Measurements from ENCODE around the gene CDC73. TPM values are rescaled to one million over a fixed set of nuclear protein-coding genes. Genes with fewer than 3 reads are reported as not detected.

Gene CDC73
- total RNA-seq, 1 donor from 2014 or later: 48.0 TPM

DNA sequence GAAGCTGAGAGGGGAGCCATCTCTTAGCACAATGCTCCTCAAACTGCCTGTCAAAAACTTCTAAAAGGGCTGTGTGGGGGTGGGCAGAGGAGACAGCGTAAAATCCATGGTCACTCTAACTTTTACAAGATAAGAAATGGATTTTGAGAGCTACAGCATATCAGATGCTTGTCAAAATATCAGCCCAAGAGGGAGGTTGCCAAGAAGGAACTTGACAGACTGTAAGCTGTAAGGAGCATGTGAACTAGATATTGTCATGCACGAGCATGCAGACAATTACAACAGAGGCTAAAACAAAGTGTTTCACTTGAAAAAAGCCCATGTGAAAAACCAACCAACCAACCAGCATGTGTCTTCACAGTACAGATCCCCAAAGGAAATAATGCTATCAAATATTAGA is 171.9 kb downstream of the CDC73 start:
- DNase-seq: no peak

DNA sequence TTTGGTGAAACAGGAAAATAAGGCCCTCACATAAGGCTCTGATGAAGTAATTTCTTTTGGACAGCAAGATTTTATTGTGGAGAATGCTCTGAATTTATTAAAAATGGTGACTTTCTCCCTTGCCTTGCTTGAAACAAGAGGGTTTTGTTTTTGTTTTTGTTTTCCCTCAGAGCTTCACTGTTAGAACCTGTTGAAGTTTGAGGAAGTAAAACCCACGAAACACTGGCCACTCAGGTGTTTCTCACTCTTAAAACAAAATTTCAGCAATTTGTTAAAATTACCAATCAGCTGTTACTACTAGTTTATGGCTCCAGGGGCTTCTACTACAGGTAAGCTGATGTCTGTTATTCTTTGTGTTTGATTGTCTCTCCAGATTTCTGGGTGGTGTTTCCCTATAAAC is 177.2 kb downstream of the CDC73 start:
- DNase-seq: no peak

DNA sequence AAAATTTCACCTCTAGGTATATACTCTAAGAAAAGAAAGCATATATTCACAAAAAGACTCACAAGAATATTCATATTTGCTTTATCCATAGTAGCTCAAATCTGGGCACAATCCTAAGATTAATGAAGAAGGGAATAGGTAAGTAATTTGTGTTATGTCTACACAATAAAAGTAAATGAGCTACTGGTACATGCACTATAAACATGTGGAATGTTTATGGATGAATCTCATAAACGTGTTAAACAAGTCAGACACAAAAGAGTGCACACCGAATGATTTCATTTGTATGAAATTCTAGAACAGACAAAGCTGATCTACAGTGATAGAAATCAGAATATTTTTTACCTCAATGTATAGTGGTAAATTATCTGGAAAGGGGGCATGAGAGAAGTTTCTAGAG is 179.9 kb downstream of the CDC73 start:
- no peak for DNase-seq

DNA sequence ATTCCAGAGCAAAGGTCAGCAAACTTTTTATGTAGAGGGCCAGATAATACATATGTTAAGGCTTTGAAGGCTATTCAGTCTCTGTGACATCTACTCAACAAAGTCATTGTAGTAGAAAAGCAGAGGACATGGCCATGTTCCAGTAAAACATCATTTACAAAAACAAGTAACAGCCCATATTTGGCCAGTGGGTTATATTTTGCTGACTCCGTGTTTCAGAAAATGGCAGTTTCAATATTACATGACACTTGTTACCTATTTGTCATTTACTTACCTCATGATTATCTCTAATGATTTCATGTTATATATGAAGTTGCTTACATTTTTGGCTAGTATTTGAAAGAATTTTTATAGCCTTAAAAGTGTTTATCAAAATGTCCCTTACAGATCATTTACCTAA is 182.0 kb downstream of the CDC73 start:
- no peak for DNase-seq

Small RNA genes lying within 50 kb of the gene (small RNA-seq; reads per million reads assigned to genes)
- gene MIR1278 (ENCODE audit: low replicate concordance): 0.27 reads per million, percentile 47 among the genes with 10 or more reads in this experiment

Other genes with a start within 250 kb of the CDC73 start
- gene UCHL5, start 62.7 kb upstream of the CDC73 start, total RNA-seq: 52.4 TPM
- gene RO60, start 62.4 kb upstream of the CDC73 start, total RNA-seq: 134 TPM
- gene GLRX2, start 16.6 kb upstream of the CDC73 start, total RNA-seq: 31.3 TPM
- gene B3GALT2, start 64.6 kb downstream of the CDC73 start, total RNA-seq: 5.7 TPM